H1 (cell line): ENCODE results near the gene SNRPE. TPM values are rescaled to one million over a fixed set of nuclear protein-coding genes. Genes with fewer than 3 reads are reported as not detected.

Source experiments
- CTCF ChIA-PET: fragments of 300-600 bp; sonication (Branson Sonifier 250); formaldehyde crosslinking; loops from one replicate; lab custom pipeline; 2021; ENCODE audit not compliant: partially characterized antibody; lab: Charles Lee
- POLR2A ChIA-PET: fragments of 300-600 bp; sonication (Branson Sonifier 250); formaldehyde crosslinking; loops from one replicate; lab custom pipeline; 2021; ENCODE audit warnings: inconsistent platforms; ENCODE audit not compliant: partially characterized antibody; lab: Charles Lee
- DNase-seq, 2 experiments: peaks; one replicate each; pipeline versions ENCODE4 v3.0.0 to v3.0.0-alpha.2; 2010 to 2022; ENCODE audit warnings: low spot score in 2 of 2, low read depth in 1 of 2, mixed read lengths in 1 of 2
- FAIRE-seq: peaks from 2 replicates; lab custom pipeline; 2011; peaks lifted over from hg19 to GRCh38; lab: Jason Lieb, UNC
- H2AFZ ChIP-seq: 2 replicates; pipeline ENCODE4 v1.8.1; 2012; ENCODE audit warnings: low read length, inconsistent platforms
- H2AK5ac ChIP-seq: 2 replicates; pipeline ENCODE4 v1.6.1; 2013; ENCODE audit warnings: low read depth, low read length
- H2BK120ac ChIP-seq: replicated peaks from 2 replicates; pipeline ENCODE3; 2013; ENCODE audit warnings: low read depth, low read length, inconsistent platforms
- H2BK12ac ChIP-seq: 2 replicates; pipeline ENCODE4 v1.6.1; 2013; ENCODE audit warnings: low read depth, low read length
- H2BK15ac ChIP-seq: 2 replicates; pipeline ENCODE4 v1.6.1; 2013; ENCODE audit warnings: low read length
- H2BK20ac ChIP-seq: 2 replicates; pipeline ENCODE4 v1.6.1; 2013; ENCODE audit warnings: low read length
- H2BK5ac ChIP-seq: 2 replicates; pipeline ENCODE4 v1.6.1; 2013; ENCODE audit warnings: low read depth, low read length
- H3K14ac ChIP-seq: 2 replicates; pipeline ENCODE4 v1.6.1; 2013; ENCODE audit warnings: inconsistent platforms; ENCODE audit not compliant: insufficient read length
- H3K18ac ChIP-seq: 2 replicates; pipeline ENCODE4 v1.6.1; 2013; ENCODE audit warnings: low read length; ENCODE audit errors: extremely low read depth
- H3K23ac ChIP-seq: 2 replicates; pipeline ENCODE4 v1.6.1; 2013; ENCODE audit warnings: inconsistent platforms; ENCODE audit not compliant: insufficient read length
- H3K23me2 ChIP-seq: 2 replicates; pipeline ENCODE4 v1.6.1; 2013; ENCODE audit warnings: low read depth, low read length
- H3K27ac ChIP-seq: 2 replicates; pipeline ENCODE4 v1.6.1; 2011; ENCODE audit warnings: low read depth, low read length, inconsistent platforms
- H3K27me3 ChIP-seq, 4 experiments: replicated peaks in 1 of 4; 1 replicate in 1 of 4; 2 replicates in 3 of 4; pipeline versions ENCODE4 v1.6.1 to v1.8.1; 2011 to 2013; ENCODE audit warnings: low read length in 3 of 4, mild to moderate bottlenecking in 3 of 4, inconsistent platforms in 2 of 4, mixed read lengths in 2 of 4, moderate library complexity in 1 of 4; ENCODE audit not compliant: control insufficient read depth in 3 of 4, insufficient read depth in 3 of 4; ENCODE audit errors: extremely low read depth in 1 of 4
- H3K36me3 ChIP-seq, 4 experiments: 2 replicates each; pipeline versions ENCODE4 v1.6.1 to v1.8.1; 2011 to 2013; ENCODE audit warnings: mild to moderate bottlenecking in 4 of 4, low read length in 3 of 4, moderate library complexity in 2 of 4, control low read depth in 1 of 4, inconsistent platforms in 1 of 4; ENCODE audit not compliant: insufficient read depth in 4 of 4, control insufficient read depth in 2 of 4
- H3K4ac ChIP-seq: replicated peaks from 2 replicates; pipeline ENCODE3; 2013; ENCODE audit warnings: low read length, low read depth, mixed read lengths, inconsistent platforms; ENCODE audit not compliant: insufficient read length
- H3K4me1 ChIP-seq, 4 experiments: replicated peaks in 1 of 4; 1 replicate in 1 of 4; 2 replicates in 3 of 4; pipeline versions ENCODE4 v1.6.1 to v1.8.1; 2011 to 2013; ENCODE audit warnings: low read length in 3 of 4, inconsistent platforms in 2 of 4, mixed read lengths in 1 of 4; ENCODE audit not compliant: insufficient read depth in 4 of 4, control insufficient read depth in 3 of 4
- H3K4me2 ChIP-seq, 2 experiments: 2 replicates each; pipeline versions ENCODE4 v1.6.1 to v1.8.1; 2011 to 2013; ENCODE audit warnings: low read depth in 2 of 2, low read length in 2 of 2, control low read depth in 1 of 2, inconsistent platforms in 1 of 2, mild to moderate bottlenecking in 1 of 2; ENCODE audit not compliant: insufficient read depth in 1 of 2
- H3K4me3 ChIP-seq, 4 experiments: fragments of 200-600, 300-600 bp in 1 of 4; sonication (generic), shearing (Covaris generic), sonication (Bioruptor Twin) in 1 of 4; 2 replicates each; pipeline versions ENCODE4 v1.5.1 to v1.8.1; 2011 to 2016; ENCODE audit warnings: low read length in 4 of 4, low read depth in 3 of 4, control low read depth in 2 of 4, inconsistent platforms in 2 of 4, mild to moderate bottlenecking in 2 of 4, mixed read lengths in 1 of 4, moderate library complexity in 1 of 4; ENCODE audit not compliant: insufficient read depth in 2 of 4; ENCODE audit errors: extremely low read depth in 1 of 4
- H3K56ac ChIP-seq: replicated peaks from 2 replicates; pipeline ENCODE3; 2013; ENCODE audit warnings: low read depth, mild to moderate bottlenecking, mixed read lengths, low read length, inconsistent platforms; ENCODE audit not compliant: insufficient read length
- H3K79me1 ChIP-seq: 2 replicates; pipeline ENCODE4 v1.6.1; 2013; ENCODE audit warnings: low read depth, low read length, control low read depth
- H3K79me2 ChIP-seq, 2 experiments: 2 replicates each; pipeline versions ENCODE4 v1.6.1 to v1.8.1; 2012 to 2013; ENCODE audit warnings: low read length in 2 of 2, mild to moderate bottlenecking in 2 of 2, inconsistent platforms in 1 of 2; ENCODE audit not compliant: insufficient read depth in 2 of 2, control insufficient read depth in 1 of 2
- H3K9ac ChIP-seq, 4 experiments: replicated peaks in 1 of 4; 1 replicate in 1 of 4; 2 replicates in 3 of 4; pipeline versions ENCODE4 v1.6.1 to v1.8.1; 2011 to 2013; ENCODE audit warnings: low read depth in 3 of 4, low read length in 3 of 4, control low read depth in 2 of 4, mild to moderate bottlenecking in 2 of 4, moderate library complexity in 2 of 4, inconsistent platforms in 1 of 4; ENCODE audit errors: extremely low read depth in 1 of 4
- H3K9me3 ChIP-seq, 2 experiments: 2 replicates each; pipeline versions ENCODE4 v1.6.1 to v1.8.1; 2012 to 2013; ENCODE audit warnings: mild to moderate bottlenecking in 2 of 2, moderate library complexity in 2 of 2, control low read depth in 1 of 2, inconsistent platforms in 1 of 2, low read depth in 1 of 2, low read length in 1 of 2, mixed read lengths in 1 of 2; ENCODE audit not compliant: insufficient read depth in 2 of 2
- H4K20me1 ChIP-seq, 2 experiments: replicated peaks in 1 of 2; 2 replicates each; pipeline versions ENCODE3 to v1.8.1; 2011 to 2013; ENCODE audit warnings: inconsistent platforms in 2 of 2, low read length in 2 of 2, mild to moderate bottlenecking in 1 of 2; ENCODE audit not compliant: insufficient read depth in 2 of 2, control insufficient read depth in 1 of 2
- H4K5ac ChIP-seq: 2 replicates; pipeline ENCODE4 v1.6.1; 2013; ENCODE audit warnings: low read length, low read depth, mixed read lengths, inconsistent platforms; ENCODE audit not compliant: insufficient read length
- H4K8ac ChIP-seq: 2 replicates; pipeline ENCODE4 v1.8.0; 2013; ENCODE audit warnings: mild to moderate bottlenecking, moderate library complexity, low read length, inconsistent platforms; ENCODE audit not compliant: insufficient read depth; ENCODE audit errors: extremely low read depth
- H4K91ac ChIP-seq: replicated peaks from 2 replicates; pipeline ENCODE3; 2013; ENCODE audit warnings: low read length, mixed read lengths, inconsistent platforms; ENCODE audit not compliant: insufficient read length
- CHD2 ChIP-seq: IDR thresholded peaks from 2 replicates; pipeline ENCODE4 v1.6.1; 2012; ENCODE audit warnings: low read length, improper control_type of control experiment
- EZH2 ChIP-seq: fragments of 200-600 bp; sonication (generic); IDR thresholded peaks from 2 replicates; pipeline ENCODE4 v1.7.1; 2012; ENCODE audit warnings: low read depth, mild to moderate bottlenecking, moderate library complexity, low read length, inconsistent platforms; ENCODE audit not compliant: severe bottlenecking
- HDAC2 ChIP-seq, 2 experiments: fragments of 300-600 bp in 1 of 2; sonication (generic) in 1 of 2; IDR thresholded peaks; 2 replicates each; pipeline ENCODE4 v1.6.1; 2011 to 2012; ENCODE audit warnings: low read depth in 2 of 2, low read length in 2 of 2, mild to moderate bottlenecking in 2 of 2, moderate library complexity in 2 of 2, borderline replicate concordance in 1 of 2, inconsistent platforms in 1 of 2
- JUND ChIP-seq: IDR thresholded peaks from 2 replicates; pipeline ENCODE4 v1.6.1; 2011; ENCODE audit warnings: mild to moderate bottlenecking, improper control_type of control experiment, low read length
- SIN3A ChIP-seq, 2 experiments: IDR thresholded peaks in 1 of 2; conservative IDR thresholded peaks in 1 of 2; 2 replicates each; pipeline ENCODE4 v1.6.1; 2011 to 2012; ENCODE audit warnings: low read length in 2 of 2, improper control_type of control experiment in 1 of 2, low read depth in 1 of 2, mild to moderate bottlenecking in 1 of 2
- SIX5 ChIP-seq: IDR thresholded peaks from 2 replicates; pipeline ENCODE4 v1.6.1; 2011; ENCODE audit warnings: mild to moderate bottlenecking, low read depth, low read length
- TEAD4 ChIP-seq: IDR thresholded peaks from 2 replicates; pipeline ENCODE4 v1.6.1; 2012; ENCODE audit warnings: low read depth, low read length, inconsistent platforms, mixed read lengths
- WGBS, 2 experiments: shearing (Covaris generic) in 1 of 2; methylation state at CpG; one replicate each; pipeline versions ENCODE4 v1.1.6 to v1.1.7; 2013 to 2015; ENCODE audit warnings: low lambda C conversion rate in 2 of 2, mixed read lengths in 2 of 2, inconsistent platforms in 1 of 2, low coverage in 1 of 2, missing lambda C conversion rate in 1 of 2; ENCODE audit not compliant: insufficient replicate concordance in 2 of 2, insufficient coverage in 1 of 2, insufficient read length in 1 of 2; ENCODE audit errors: extremely low coverage in 1 of 2, missing lambda C conversion rate in 1 of 2; 5-methylcytosine and 5-hydroxymethylcytosine counted together
- polyA plus RNA-seq, 7 experiments: library from polyadenylated mRNA; depleted of rRNA in 3 of 7; stranded (reverse) in 5 of 7; unstranded in 2 of 7; fragments of >200 nt in 5 of 7; fragments of 200-250 nt in 2 of 7; gene quantifications; 1 replicate in 5 of 7; 2 replicates in 1 of 7; 4 replicates in 1 of 7; pipeline versions ENCODE4 v1.2.1 to v1.2.3, GENCODE V29; 2011 to 2013; ENCODE audit warnings: missing spikeins in 2 of 7, mixed read lengths in 2 of 7
- total RNA-seq: library from RNA; stranded (reverse); fragmentation: NEBNext Ultra II Directional; extraction: Animal tissue kit (Norgen Biotek cat#: 25700); gene quantifications from 2 replicates; pipeline ENCODE4 v1.2.1, GENCODE V29; 2021

The SNRPE gene
- total and polyA plus RNA-seq, 2 of the 8 experiments (the other 6 are each of a cell fraction or from before 2014, with no cell fraction given): 416 to 461 TPM

GRCh38 chr1:203828503-203828902 lies 32.9 kb upstream of the SNRPE start:
- Histone ChIP-seq H3K18ac (no peak overlapping the region), H4K5ac (no peak overlapping the region), H2BK15ac (no peak overlapping the region), H3K9me3 (no peaks in the 10 kb centered on the region), H3K79me2 (peaks cover 0 to 11% of the 10 kb centered on the region in 2 experiments; a peak in 2 of 4 replicates), H3K79me1 (peaks cover 2% of the 10 kb centered on the region; the same call in 1 of the 2 replicates), H3K4me2 (no peak overlapping the region), H2BK12ac (no peak overlapping the region), H3K56ac (no peak overlapping the region), H4K20me1 (no peaks in the 10 kb centered on the region), H3K27me3 (no peaks in the 10 kb centered on the region), H2AK5ac (no peak overlapping the region), H3K9ac (no peak overlapping the region), H3K36me3 (peaks cover 5 to 58% (median 40%) of the 10 kb centered on the region in 4 experiments), H3K4ac (no peak overlapping the region), H3K14ac (no peak overlapping the region), H3K27ac (no peak overlapping the region), H3K23me2 (no peaks in the 10 kb centered on the region), H4K8ac (no peak overlapping the region), H3K23ac (no peak overlapping the region), H2AFZ (no peak overlapping the region), H3K4me3 (no peak overlapping the region), H2BK5ac (no peak overlapping the region), H3K4me1 (no peaks in the 10 kb centered on the region), H4K91ac (no peak overlapping the region), H2BK20ac (no peak overlapping the region), H2BK120ac (no peak overlapping the region)
- ChIA-PET POLR2A (no interaction called here), CTCF (no interaction called here)
- FAIRE-seq (no peak), DNase-seq (no peak)
- 85% methylated on average over 1 of the region's 1 CpG; no CpG with 5 or more reads in 1 of the 2 experiments for WGBS, 2 experiments
- no peak for TF ChIP-seq CHD2
- no peak for TF ChIP-seq SIX5
- TF ChIP-seq TEAD4: no peak
- no peak for TF ChIP-seq HDAC2 (IDR thresholded peaks at IDR 0.05; ENCODE audit: borderline replicate concordance in 1 of 2, low read depth in 2 of 2, low read length in 2 of 2)
- TF ChIP-seq JUND: no peak
- no peak for TF ChIP-seq EZH2
- no peak for TF ChIP-seq SIN3A (conservative IDR thresholded peaks at IDR 0.05 in 1 of 2, IDR thresholded peaks at IDR 0.05 in 1 of 2; ENCODE audit: low read depth in 1 of 2, low read length in 2 of 2)
